NCI-H345 treated with DMSO at 0.1 percent for 48 hours (cell line): ENCODE measurements around the gene PRELID2.
"Not testable (repeated sequence)": the region's sequence is repeated elsewhere in the genome, so short reads cannot be mapped to it uniquely, and the experiment has no call there.

Experiments used
- DNase-seq: peaks from one replicate; lab custom pipeline; 2025; ENCODE audit not compliant: unreplicated experiment; lab: John Stamatoyannopoulos, UW

Gene PRELID2

DNA sequence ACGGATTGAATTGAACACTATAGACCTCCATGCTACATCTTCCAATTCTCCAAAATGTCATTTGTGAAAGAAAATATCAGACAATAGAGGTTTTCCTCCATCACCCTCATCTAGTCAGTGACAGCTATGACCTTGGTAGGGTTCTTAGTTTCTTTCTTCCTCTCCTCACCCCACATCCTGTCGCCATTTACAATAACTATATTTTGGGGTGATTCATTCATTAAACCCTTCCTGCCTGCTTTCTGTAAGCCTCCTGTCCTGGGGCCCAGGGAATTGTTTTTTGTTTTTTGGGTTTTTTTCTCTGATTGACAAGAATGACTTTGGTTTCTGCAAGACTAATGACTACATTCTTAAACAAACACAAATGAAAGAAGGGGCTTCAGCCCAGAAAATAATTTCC lies 82.6 kb downstream of the PRELID2 start:
- DNase-seq: no peak

DNA sequence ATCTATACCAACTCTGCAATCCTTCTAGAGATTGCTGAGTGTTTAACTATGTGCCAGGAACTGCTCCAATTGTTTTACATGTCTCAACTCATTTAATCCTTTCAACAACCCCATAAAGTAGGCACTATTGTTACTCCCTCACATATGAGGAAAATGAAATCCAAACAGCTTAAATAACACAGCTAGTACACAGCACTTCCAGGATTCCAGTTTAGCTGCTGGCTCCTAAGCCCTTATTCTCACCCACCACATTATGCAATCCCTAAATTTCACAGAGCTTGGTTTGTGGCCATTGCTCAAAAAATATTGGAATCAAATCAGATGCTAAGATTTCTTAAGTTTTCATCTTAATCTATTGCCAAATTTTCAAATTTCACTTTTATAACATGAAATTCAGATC lies 84.9 kb downstream of the PRELID2 start:
- DNase-seq: no peak

DNA sequence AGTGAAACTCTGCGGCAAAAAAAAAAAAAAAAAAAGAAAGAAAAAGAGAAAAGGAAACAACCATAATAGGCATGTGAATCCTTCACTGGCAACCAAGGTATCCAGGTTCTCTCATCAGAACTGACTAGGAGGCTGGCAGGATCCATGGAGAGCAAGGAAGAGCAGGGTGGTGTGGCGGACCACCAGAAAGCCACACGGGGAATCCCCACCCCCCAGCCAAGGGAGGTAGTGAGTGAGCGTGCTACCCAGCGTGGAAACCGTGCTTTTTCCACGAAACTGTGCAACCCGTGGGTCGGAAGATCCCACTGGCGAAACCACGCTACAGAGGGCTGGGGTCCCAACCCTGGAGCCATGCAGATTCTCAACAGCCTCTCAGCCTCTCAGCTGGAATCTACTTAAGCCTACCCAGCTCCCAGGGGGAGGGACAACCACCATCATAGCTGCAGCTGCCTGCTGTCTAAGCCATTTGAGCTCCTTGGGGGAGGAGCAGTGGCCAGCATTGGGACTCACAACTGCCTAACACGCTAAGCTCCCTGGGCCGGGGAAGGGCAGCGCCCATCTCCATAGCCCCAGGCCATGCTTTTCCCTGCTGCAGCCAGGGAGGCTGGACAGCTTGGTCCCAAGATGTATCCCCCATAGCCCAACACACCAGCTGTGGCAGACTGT lies 91.6 kb downstream of the PRELID2 start:
- no peak for DNase-seq

DNA sequence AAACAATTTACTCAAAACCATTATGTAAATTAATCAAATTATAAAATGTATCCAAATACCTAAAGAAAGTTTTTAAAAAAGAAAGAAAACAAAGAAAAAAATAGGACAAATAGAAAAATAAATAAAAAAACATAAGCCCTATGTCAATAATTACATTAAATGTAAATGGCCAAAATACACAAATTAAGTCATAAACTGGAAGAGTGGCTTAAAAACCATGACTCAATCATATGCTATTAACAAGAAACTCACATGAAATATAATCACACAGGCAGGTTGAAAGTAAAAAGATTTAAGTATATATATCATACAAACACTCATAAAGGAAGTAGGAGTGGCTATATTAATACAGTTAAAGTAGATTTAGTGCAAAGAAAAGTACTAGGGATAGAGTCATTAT lies 95.3 kb downstream of the PRELID2 start:
- no peak for DNase-seq

DNA sequence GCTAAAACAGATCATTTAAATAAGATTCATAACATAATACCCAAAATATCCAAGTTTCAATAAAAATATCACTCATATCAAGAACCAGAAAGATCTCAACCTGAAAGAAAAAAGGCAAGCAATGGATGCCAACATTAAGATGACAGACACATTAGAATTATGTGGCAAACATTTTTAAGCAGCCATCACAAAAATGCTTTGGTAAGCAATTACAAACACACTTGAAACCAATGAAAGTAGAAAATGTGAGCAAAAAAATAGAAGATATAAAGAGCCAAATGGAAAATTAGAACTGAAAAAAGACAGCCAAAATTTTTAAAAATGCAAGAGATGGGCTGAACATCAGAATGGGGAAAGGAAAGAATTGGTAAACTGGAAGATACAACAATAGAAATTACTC lies 96.9 kb downstream of the PRELID2 start:
- no peak for DNase-seq

DNA sequence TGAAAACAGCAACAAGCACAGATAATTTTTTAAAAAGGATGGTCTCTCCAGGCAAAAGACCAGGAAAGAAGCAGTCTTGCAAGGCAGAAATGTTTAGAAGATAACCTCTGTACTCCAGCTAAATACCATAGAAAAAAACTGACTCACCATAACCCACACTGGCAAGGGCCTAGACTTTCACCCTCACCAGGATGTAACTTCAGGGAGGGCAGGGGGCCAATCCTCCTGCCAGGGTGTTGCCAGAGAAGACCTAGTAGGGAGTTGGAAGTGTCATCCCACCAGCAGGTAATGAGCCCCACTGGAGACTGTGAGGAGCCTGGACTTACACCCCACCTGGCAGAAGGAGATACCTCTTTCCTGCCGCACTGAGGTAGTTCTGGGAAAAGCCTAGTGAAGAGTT lies 97.6 kb downstream of the PRELID2 start:
- DNase-seq: no peak

DNA sequence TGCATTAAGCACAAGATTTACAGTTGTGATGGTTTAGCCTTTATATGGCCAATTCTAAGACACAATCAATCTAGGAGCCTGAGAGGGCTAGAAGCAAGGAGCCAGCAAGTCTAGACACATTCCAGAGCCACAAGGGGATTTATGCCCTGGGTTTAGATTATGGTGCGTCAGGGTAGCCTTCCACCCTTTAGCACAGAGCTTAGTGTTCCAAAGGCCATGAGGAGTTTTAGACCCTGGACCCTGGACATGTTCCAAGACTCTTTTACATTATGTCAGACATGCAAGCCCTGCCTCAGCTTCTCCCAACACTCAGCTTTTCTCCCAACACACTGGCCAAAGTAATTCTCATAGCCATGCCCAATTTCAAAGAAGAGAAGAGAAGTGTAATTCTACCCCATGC lies 105.2 kb downstream of the PRELID2 start:
- DNase-seq: not testable (repeated sequence)

DNA sequence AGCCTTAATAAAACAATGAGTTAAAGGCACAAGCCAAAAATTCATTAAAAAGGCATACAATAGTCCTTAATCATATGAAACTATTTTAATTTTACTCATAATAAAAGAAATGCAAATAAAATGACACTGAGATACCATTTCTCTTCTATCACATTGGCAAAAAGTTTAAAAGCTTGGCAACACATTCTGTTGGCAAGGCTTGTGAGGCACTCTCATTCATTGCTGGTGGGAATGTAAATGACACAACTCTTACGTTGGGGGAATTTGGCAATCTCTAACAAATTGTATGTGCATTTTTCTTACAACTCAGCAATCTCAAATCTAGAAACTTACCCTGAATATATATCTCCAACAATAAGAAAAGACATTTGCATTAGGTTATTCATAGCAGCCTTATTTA lies 111.6 kb downstream of the PRELID2 start:
- DNase-seq: no peak

DNA sequence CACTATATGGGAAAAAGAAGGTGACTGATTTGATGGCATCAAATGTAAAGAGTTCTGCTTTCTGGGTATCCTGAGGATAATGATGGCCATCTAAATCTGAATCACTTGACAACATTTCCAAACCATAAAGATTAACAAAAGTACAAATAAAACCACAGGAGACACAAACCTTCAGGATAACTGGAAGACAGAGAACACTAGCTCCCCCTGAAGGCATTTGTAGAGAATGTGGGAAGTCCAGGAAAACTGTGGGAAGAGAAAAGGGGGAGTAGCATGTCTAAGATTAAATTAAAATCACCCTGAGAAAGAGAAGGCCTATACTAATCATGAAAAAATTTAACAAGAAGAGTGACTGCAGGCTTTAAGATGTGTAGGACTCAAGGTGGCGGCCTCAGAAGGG lies 116.2 kb downstream of the PRELID2 start:
- DNase-seq: no peak

DNA sequence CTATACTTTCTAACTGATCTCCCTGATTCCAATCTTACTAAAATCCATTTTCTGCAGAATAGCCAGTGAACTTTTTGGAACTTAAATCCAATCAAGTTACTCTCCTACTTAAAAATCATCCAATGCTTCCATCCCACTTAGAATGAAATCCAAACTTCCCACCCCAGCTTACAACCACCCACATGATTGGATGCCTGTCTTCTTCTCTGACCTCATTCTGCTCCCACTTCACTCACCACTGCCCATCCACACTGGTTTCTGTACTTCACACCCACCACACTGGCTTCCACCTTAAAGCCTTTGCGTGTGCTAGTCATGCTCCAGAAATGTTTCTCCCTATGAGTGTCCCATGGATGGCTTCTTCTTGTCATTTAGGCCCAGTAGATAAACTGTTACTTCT lies 119.7 kb downstream of the PRELID2 start:
- DNase-seq: no peak

DNA sequence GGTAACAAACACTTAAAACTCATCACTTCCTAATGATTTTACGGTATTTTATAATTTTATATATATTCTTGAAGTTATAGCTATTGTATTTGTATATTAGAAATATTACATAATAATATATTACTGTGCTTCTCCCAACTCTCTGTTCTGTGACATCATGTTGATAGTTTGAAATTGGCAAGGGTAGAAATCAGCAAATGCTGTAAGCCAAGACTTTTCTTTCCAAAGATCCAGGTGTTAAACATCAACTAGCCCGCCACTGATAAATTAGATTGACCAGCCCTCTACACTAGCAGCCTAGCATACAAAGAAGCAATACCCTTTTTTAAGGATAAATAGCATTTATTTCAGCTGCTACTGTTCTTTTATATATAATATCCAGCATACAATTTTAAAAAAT lies 122.9 kb downstream of the PRELID2 start:
- no peak for DNase-seq

DNA sequence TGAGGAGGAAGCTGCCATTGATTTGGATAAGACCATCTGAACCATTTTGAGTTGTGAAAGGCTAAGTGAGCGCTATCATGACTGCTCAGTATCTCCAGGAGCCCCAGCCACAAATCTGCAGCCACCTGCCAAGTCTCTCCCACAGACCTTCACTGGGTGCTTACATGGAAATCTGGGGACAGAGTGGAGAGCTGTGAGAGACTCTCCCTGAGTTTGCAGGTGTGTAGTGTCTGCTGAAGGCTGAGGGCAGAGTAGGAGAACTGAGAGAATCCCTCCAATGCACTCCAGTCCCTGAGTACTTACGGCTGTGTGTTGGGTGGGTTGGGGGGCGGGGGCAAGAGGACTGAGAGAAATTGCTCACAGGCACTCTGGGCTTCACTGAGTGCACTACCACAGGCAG lies 123.7 kb downstream of the PRELID2 start:
- DNase-seq: no peak
